Suprapubic skin (tissue), 4 donors: ENCODE measurements around the gene PLXNB1.

Experiments used
- CTCF ChIP-seq, 2 donors: fragments of 200-600 bp in 1 of 2; fragments of 450-650 bp in 1 of 2; sonication (generic) in 1 of 2; IDR thresholded peaks; one replicate each; pipeline ENCODE4 v1.5.1; 2016 to 2019; ENCODE audit warnings: antibody characterized with exemption in 2 of 2, mild to moderate bottlenecking in 1 of 2, moderate library complexity in 1 of 2
- EP300 ChIP-seq: sonication (generic); formaldehyde crosslinking; IDR thresholded peaks from one replicate; pipeline ENCODE4 v1.6.1; 2017; ENCODE audit warnings: antibody characterized with exemption
- POLR2A ChIP-seq, 2 donors: fragments of 450-650 bp; IDR thresholded peaks; one replicate each; pipeline ENCODE4 v1.6.1; 2017; ENCODE audit warnings: antibody characterized with exemption in 2 of 2, mild to moderate bottlenecking in 2 of 2, moderate library complexity in 2 of 2
- POLR2AphosphoS5 ChIP-seq, 3 donors: sonication (generic); formaldehyde crosslinking; IDR thresholded peaks; one replicate each; pipeline ENCODE4 v1.6.1; 2017; ENCODE audit warnings: antibody characterized with exemption in 3 of 3

- TF ChIP-seq CTCF (IDR thresholded peaks at IDR 0.05) (no peak), POLR2A (IDR thresholded peaks at IDR 0.05) (no peak), POLR2AphosphoS5 (IDR thresholded peaks at IDR 0.05) (no peak), EP300 (no peak)
These were observed 4.8 kb upstream of the PLXNB1 start for GRCh38 chr3:48434591-48435222.
